ENCODE results near the gene SAMD10. TPM values are rescaled to one million over a fixed set of nuclear protein-coding genes. Genes with fewer than 3 reads are reported as not detected.
"Not testable (repeated sequence)": the region's sequence is repeated elsewhere in the genome, so short reads cannot be mapped to it uniquely, and the experiment has no call there.

The SAMD10 gene
- total and polyA plus RNA-seq, 4 donors: 2.3 to 6.8 (median 5.6) TPM

DNA sequence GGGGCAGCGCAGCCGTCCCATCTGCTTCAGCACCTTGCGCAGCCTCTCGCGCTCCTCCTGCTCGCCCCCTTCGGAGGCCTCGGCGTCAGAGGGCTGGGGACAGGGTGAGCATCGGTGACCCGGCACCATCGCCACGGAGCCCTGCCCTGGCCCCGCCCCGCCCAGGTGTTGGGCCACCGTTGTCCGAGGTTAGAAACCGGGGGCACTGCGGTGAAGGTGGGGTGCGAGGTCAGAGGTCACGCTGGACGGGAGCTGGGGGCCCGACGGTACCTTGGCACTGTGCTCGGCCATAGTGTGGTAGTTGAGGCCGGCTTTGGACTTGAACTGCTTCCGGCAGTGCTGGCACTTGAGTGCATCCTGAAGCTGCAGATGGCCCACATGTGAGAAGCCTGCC lies 16.1 kb downstream of the SAMD10 start:
- Histone ChIP-seq H3K9me3 (ENCODE audit: control insufficient read depth in 4 of 4, insufficient read depth in 3 of 4, low read length in 3 of 4) (peaks cover 0 to 8% (median 0%) of the 10 kb centered on the region in 4 donors), H3K27me3 (ENCODE audit: control insufficient read depth in 3 of 3, insufficient read depth in 3 of 3, low read length in 2 of 3) (no peaks in the 10 kb centered on the region), H3K9ac (ENCODE audit: insufficient read depth in 1 of 2, low read length in 2 of 2) (no peak overlapping the region), H3K4me1 (ENCODE audit: control insufficient read depth in 5 of 5, insufficient read depth in 5 of 5, low read length in 5 of 5) (peaks cover 0 to under 1% (median 0%) of the 10 kb centered on the region in 5 donors), H3K4me3 (no peak overlapping the region), H3K36me3 (ENCODE audit: control insufficient read depth in 4 of 4, insufficient read depth in 4 of 4, low read length in 4 of 4) (peaks cover 0 to 69% (median 40%) of the 10 kb centered on the region in 4 donors), H3K27ac (ENCODE audit: low read depth in 1 of 2, low read length in 1 of 2) (no peak overlapping the region)
- TF ChIP-seq, protein P1, sequence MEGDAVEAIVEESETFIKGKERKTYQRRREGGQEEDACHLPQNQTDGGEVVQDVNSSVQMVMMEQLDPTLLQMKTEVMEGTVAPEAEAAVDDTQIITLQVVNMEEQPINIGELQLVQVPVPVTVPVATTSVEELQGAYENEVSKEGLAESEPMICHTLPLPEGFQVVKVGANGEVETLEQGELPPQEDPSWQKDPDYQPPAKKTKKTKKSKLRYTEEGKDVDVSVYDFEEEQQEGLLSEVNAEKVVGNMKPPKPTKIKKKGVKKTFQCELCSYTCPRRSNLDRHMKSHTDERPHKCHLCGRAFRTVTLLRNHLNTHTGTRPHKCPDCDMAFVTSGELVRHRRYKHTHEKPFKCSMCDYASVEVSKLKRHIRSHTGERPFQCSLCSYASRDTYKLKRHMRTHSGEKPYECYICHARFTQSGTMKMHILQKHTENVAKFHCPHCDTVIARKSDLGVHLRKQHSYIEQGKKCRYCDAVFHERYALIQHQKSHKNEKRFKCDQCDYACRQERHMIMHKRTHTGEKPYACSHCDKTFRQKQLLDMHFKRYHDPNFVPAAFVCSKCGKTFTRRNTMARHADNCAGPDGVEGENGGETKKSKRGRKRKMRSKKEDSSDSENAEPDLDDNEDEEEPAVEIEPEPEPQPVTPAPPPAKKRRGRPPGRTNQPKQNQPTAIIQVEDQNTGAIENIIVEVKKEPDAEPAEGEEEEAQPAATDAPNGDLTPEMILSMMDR (IDR thresholded peaks at IDR 0.05; ENCODE audit: control extremely low read depth, extremely low read depth): no peak
- DNase-seq: no peak
- no peak for ATAC-seq (ENCODE audit: insufficient read depth, low FRiP score)
- WGBS, 2 donors: 91 to 96% methylated on average over 26 to 27 of the region's 27 CpGs

DNA sequence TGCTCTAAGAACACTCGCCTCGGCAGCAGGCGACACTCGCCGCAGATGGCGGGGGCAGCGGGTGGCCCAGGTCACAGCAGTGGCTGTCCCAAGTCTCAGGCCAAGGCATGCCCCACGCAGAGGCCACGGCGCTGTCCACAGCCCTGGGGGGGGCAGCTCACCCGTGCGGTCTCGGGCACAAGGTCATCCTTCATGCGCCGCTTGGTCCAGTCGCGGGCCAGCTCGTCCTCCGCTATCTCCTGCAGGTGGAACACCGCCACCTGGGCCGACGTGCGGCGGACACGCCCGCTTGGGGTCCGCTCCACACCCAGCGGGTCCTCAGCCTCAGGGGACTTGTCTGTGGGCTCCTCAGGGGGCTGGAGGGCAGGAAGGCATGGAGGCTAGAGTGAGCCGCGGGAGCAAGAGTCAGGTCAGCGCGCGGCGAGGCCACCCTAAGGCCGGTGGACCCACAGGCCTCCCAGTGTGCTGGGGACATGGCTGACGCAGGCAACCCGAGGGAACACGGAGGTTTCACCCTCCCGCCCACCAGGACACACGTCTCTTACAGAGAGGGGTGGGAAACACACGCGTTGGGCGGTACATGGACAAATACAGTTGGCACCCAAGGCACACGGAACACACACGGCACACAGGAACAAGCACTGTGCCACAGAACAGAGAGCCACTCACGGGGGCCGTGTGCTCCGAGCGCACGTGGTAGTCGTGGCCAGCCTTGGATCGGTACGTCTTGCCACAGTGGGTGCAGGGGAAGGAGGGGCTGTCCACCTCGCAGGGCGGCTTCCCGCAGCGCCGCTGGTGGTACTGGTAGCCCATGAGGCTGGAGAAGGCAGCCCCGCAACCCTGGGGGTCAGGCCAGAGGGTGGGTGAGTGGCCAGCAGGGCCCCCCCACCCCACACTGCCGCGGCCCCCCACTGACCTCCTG lies 16.8 kb downstream of the SAMD10 start:
- ATAC-seq (ENCODE audit: insufficient read depth, low FRiP score) (no peak), DNase-seq (no peak)
- H3K9me3 ChIP-seq (ENCODE audit: control insufficient read depth in 4 of 4, insufficient read depth in 3 of 4, low read length in 3 of 4): peaks cover 0 to 8% (median 0%) of the 10 kb centered on the region in 4 donors
- WGBS, 2 donors: 96 to 97% methylated on average over 58 to 61 of the region's 61 CpGs
- no peak overlapping the region for H3K9ac ChIP-seq (ENCODE audit: insufficient read depth in 1 of 2, low read length in 2 of 2)
- H3K4me1 ChIP-seq (ENCODE audit: control insufficient read depth in 5 of 5, insufficient read depth in 5 of 5, low read length in 5 of 5): peaks cover 0 to 4% (median 0%) of the 10 kb centered on the region in 5 donors
- no peak overlapping the region for H3K27ac ChIP-seq (ENCODE audit: low read depth in 1 of 2, low read length in 1 of 2)
- no peak overlapping the region for H3K4me3 ChIP-seq
- H3K27me3 ChIP-seq (ENCODE audit: control insufficient read depth in 3 of 3, insufficient read depth in 3 of 3, low read length in 2 of 3): no peaks in the 10 kb centered on the region
- peaks cover 0 to 62% (median 39%) of the 10 kb centered on the region in 4 donors for H3K36me3 ChIP-seq (ENCODE audit: control insufficient read depth in 4 of 4, insufficient read depth in 4 of 4, low read length in 4 of 4)
- TF ChIP-seq, protein P1 (IDR thresholded peaks at IDR 0.05; ENCODE audit: control extremely low read depth, extremely low read depth): no peak

- WGBS, 2 donors: 94 to 95% methylated on average over 26 of the region's 26 CpGs
- H3K27ac ChIP-seq (ENCODE audit: low read depth in 1 of 2, low read length in 1 of 2): no peak overlapping the region
- no peak for DNase-seq
Observed at GRCh38 chr20:63961664-63962425, 17.6 kb downstream of the SAMD10 start.

DNA sequence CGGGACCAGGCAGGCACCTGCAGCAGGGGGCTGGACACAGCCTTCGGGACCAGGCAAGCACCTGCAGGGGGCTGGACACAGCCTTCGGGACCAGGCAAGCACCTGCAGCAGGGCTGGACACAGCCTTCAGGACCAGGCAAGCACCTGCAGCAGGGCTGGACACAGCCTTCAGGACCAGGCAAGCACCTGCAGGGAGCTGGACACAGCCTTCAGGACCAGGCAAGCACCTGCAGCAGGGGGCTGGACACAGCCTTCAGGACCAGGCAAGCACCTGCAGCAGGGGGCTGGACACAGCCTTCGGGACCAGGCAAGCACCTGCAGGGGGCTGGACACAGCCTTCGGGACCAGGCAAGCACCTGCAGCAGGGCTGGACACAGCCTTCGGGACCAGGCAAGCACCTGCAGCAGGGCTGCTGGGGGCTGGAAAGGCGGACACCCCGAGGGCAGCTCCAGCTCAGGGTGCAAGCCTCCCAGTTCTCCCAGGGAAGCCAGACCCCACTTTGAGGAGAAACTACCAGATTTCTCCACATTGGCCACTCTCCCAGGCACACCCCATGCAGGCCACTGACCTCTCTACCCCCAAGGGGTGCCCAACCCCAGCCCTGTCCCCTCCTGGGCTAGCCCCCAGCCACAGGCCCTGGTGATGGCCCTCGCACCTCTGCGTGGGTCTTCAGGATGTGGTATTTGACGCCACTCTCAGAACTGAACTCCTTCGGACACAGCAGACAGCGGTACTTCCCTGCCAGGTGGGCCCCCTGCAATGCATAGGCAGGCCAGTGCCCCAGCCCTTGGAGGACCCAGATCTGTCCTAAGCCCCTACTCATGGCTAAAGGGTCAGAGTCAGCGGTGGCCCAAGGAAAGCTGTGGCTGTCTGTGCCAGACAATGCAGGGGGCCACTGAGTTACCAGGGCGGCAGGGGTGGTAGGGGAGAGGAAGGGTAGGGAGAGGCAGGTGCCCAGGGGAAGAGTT lies 18.5 kb downstream of the SAMD10 start:
- not testable (repeated sequence) for H3K27ac ChIP-seq (ENCODE audit: low read depth in 1 of 2, low read length in 1 of 2); ATAC-seq (ENCODE audit: insufficient read depth, low FRiP score); H3K27me3 ChIP-seq (ENCODE audit: control insufficient read depth in 3 of 3, insufficient read depth in 3 of 3, low read length in 2 of 3); H3K9me3 ChIP-seq (ENCODE audit: control insufficient read depth in 4 of 4, insufficient read depth in 3 of 4, low read length in 3 of 4); H3K9ac ChIP-seq (ENCODE audit: insufficient read depth in 1 of 2, low read length in 2 of 2); DNase-seq; H3K4me3 ChIP-seq
- WGBS, 2 donors: 88 to 94% methylated on average over 14 to 15 of the region's 15 CpGs
- peaks cover 0 to 48% (median 24%) of the 10 kb centered on the region in 4 donors for H3K36me3 ChIP-seq (ENCODE audit: control insufficient read depth in 4 of 4, insufficient read depth in 4 of 4, low read length in 4 of 4)
- H3K4me1 ChIP-seq (ENCODE audit: control insufficient read depth in 5 of 5, insufficient read depth in 5 of 5, low read length in 5 of 5): peaks cover 0 to 12% (median 6%) of the 10 kb centered on the region in 5 donors

More at GRCh38 chr20:63961664-63962425, 17.6 kb downstream of the SAMD10 start:
- H3K27me3 ChIP-seq (ENCODE audit: control insufficient read depth in 3 of 3, insufficient read depth in 3 of 3, low read length in 2 of 3): no peaks in the 10 kb centered on the region
- peaks cover 0 to 8% (median 0%) of the 10 kb centered on the region in 4 donors for H3K9me3 ChIP-seq (ENCODE audit: control insufficient read depth in 4 of 4, insufficient read depth in 3 of 4, low read length in 3 of 4)
- no peak overlapping the region for H3K4me3 ChIP-seq
- H3K9ac ChIP-seq (ENCODE audit: insufficient read depth in 1 of 2, low read length in 2 of 2): no peak overlapping the region
- TF ChIP-seq, protein P1 (IDR thresholded peaks at IDR 0.05; ENCODE audit: control extremely low read depth, extremely low read depth): no peak
- peaks cover 0 to 12% (median 5%) of the 10 kb centered on the region in 5 donors for H3K4me1 ChIP-seq (ENCODE audit: control insufficient read depth in 5 of 5, insufficient read depth in 5 of 5, low read length in 5 of 5)
- peaks cover 0 to 56% (median 32%) of the 10 kb centered on the region in 4 donors for H3K36me3 ChIP-seq (ENCODE audit: control insufficient read depth in 4 of 4, insufficient read depth in 4 of 4, low read length in 4 of 4)
- ATAC-seq (ENCODE audit: insufficient read depth, low FRiP score): no peak

Data from lung (tissue), 12 donors.